GM12878 (cell line): ENCODE results near the gene RUFY4. TPM values are rescaled to one million over a fixed set of nuclear protein-coding genes. Genes with fewer than 3 reads are reported as not detected.

Source experiments
- ATAC-seq: fragments of 200-7000 bp; cut with Tn5 transposase; 3 replicates; pipeline ENCODE4 v1.9.1; 2020; ENCODE audit warnings: mild to moderate bottlenecking, moderate library complexity
- BruUV-seq: library from RNA; stranded (reverse); fragments of 400-500 nt; replicated peaks from 2 replicates; lab custom pipeline; 2021; lab: Mats Ljungman, UMichigan
- CTCF ChIA-PET: fragments of 300-600 bp; sonication (Branson Sonifier 250); formaldehyde crosslinking; extraction: SDS; loops from one replicate; lab custom pipeline; 2021; ENCODE audit warnings: inconsistent platforms; lab: Yijun Ruan, JAX
- POLR2A ChIA-PET: fragments of 350-600 bp; formaldehyde crosslinking; extraction: SDS; loops from one replicate; lab custom pipeline; 2021; ENCODE audit warnings: inconsistent platforms; lab: Charles Lee
- RAD21 ChIA-PET: fragments of 300-600 bp; sonication (Branson Sonifier 250); formaldehyde crosslinking; loops from one replicate; lab custom pipeline; 2023; ENCODE audit warnings: antibody characterized with exemption; ENCODE audit not compliant: unreplicated experiment; lab: Charles Lee
- SMC1A ChIA-PET: fragments of 300-600 bp; sonication (Branson Sonifier 250); formaldehyde crosslinking; loops from one replicate; lab custom pipeline; 2023; ENCODE audit not compliant: unreplicated experiment, uncharacterized antibody; lab: Charles Lee
- DNase-seq: peaks from one replicate; pipeline ENCODE4 v3.0.0-alpha.2; 2011; ENCODE audit warnings: low read depth, low spot score
- FAIRE-seq: peaks from 3 replicates; lab custom pipeline; 2011; peaks lifted over from hg19 to GRCh38; lab: Jason Lieb, UNC
- H2AFZ ChIP-seq: 2 replicates; pipeline ENCODE4 v1.6.0; 2011; ENCODE audit warnings: low read depth, low read length, control low read depth; ENCODE audit not compliant: control insufficient read depth
- H3K27ac ChIP-seq: 2 replicates; pipeline ENCODE4 v1.5.1; 2011; ENCODE audit warnings: control low read depth; ENCODE audit not compliant: control insufficient read depth, insufficient read depth
- H3K27me3 ChIP-seq, 2 experiments: replicated peaks in 1 of 2; 2 replicates each; pipeline versions ENCODE4 v1.6.0 to v1.6.1; 2011; ENCODE audit warnings: low read length in 1 of 2; ENCODE audit not compliant: control insufficient read depth in 2 of 2, insufficient read depth in 2 of 2
- H3K36me3 ChIP-seq, 2 experiments: 2 replicates each; pipeline ENCODE4 v1.5.1; 2011; ENCODE audit warnings: low read length in 1 of 2; ENCODE audit not compliant: control insufficient read depth in 2 of 2, insufficient read depth in 2 of 2
- H3K4me1 ChIP-seq: 2 replicates; pipeline ENCODE4 v1.6.1; 2011; ENCODE audit warnings: mild to moderate bottlenecking, low read length, moderate library complexity, mixed read lengths; ENCODE audit not compliant: control insufficient read depth, insufficient read depth
- H3K4me2 ChIP-seq: 2 replicates; pipeline ENCODE4 v1.6.0; 2011; ENCODE audit warnings: control low read depth; ENCODE audit not compliant: control insufficient read depth, insufficient read depth
- H3K4me3 ChIP-seq: fragments of 200-600 bp; sonication (generic); 2 replicates; pipeline ENCODE4 v1.5.1; 2016
- H3K79me2 ChIP-seq: 2 replicates; pipeline ENCODE4 v1.6.0; 2011; ENCODE audit warnings: low read length; ENCODE audit not compliant: control insufficient read depth, insufficient read depth
- H3K9ac ChIP-seq: 2 replicates; pipeline ENCODE4 v1.8.0; 2011; ENCODE audit warnings: low read length, control low read depth, mixed read lengths; ENCODE audit not compliant: control insufficient read depth, insufficient read depth
- H3K9me3 ChIP-seq: replicated peaks from 3 replicates; pipeline ENCODE4 v1.5.1; 2011; ENCODE audit warnings: mild to moderate bottlenecking, low read length; ENCODE audit not compliant: control insufficient read depth, insufficient read depth
- H4K20me1 ChIP-seq: 2 replicates; pipeline ENCODE4 v1.6.0; 2011; ENCODE audit not compliant: control insufficient read depth, insufficient read depth
- CHD1 ChIP-seq: IDR thresholded peaks from 2 replicates; pipeline ENCODE4 v1.6.1; 2012; ENCODE audit warnings: low read depth, low read length, improper control_type of control experiment
- EGR1 ChIP-seq, 2 experiments: IDR thresholded peaks; 1 replicate in 1 of 2; 2 replicates in 1 of 2; pipeline ENCODE4 v1.6.1; 2011 to 2012; ENCODE audit warnings: low read depth in 2 of 2, low read length in 2 of 2, borderline replicate concordance in 1 of 2, mild to moderate bottlenecking in 1 of 2, moderate library complexity in 1 of 2
- HDAC6 ChIP-seq: fragments of 200-600 bp; sonication (generic); IDR thresholded peaks from one replicate; pipeline ENCODE4 v1.8.0; 2017; ENCODE audit warnings: antibody characterized with exemption; ENCODE audit not compliant: unreplicated experiment
- IRF4 ChIP-seq: IDR thresholded peaks from 2 replicates; pipeline ENCODE4 v1.6.1; 2011; ENCODE audit warnings: low read depth, low read length
- KLF5 ChIP-seq: fragments of 450-650 bp; IDR thresholded peaks from 2 replicates; pipeline ENCODE4 v1.6.1; 2014; ENCODE audit warnings: mild to moderate bottlenecking; ENCODE audit not compliant: partially characterized antibody
- MXI1 ChIP-seq: fragments of 150-350 bp; IDR thresholded peaks from 2 replicates; pipeline ENCODE4 v1.6.1; 2011; ENCODE audit warnings: low read depth, mild to moderate bottlenecking, inconsistent platforms, low read length, improper control_type of control experiment
- NFYA ChIP-seq: IDR thresholded peaks from 2 replicates; pipeline ENCODE4 v1.6.1; 2011; ENCODE audit warnings: low read depth, mild to moderate bottlenecking, low read length, improper control_type of control experiment, borderline replicate concordance
- NR2F1 ChIP-seq: fragments of 450-650 bp; conservative IDR thresholded peaks from 2 replicates; pipeline ENCODE4 v1.6.1; 2017; ENCODE audit warnings: mild to moderate bottlenecking
- POLR2A ChIP-seq: IDR thresholded peaks from 2 replicates; pipeline ENCODE4 v1.6.1; 2011; ENCODE audit warnings: low read depth, mild to moderate bottlenecking, low read length
- POLR2AphosphoS2 ChIP-seq: IDR thresholded peaks from 2 replicates; pipeline ENCODE4 v1.6.1; 2011; ENCODE audit warnings: low read depth, mild to moderate bottlenecking, low read length, improper control_type of control experiment, moderate library complexity
- RUNX3 ChIP-seq: IDR thresholded peaks from 2 replicates; pipeline ENCODE4 v1.6.1; 2012; ENCODE audit warnings: low read length, inconsistent platforms
- SP1 ChIP-seq: IDR thresholded peaks from one replicate; pipeline ENCODE4 v1.6.1; 2011; ENCODE audit warnings: low read depth, low read length
- SPI1 ChIP-seq: IDR thresholded peaks from 2 replicates; pipeline ENCODE4 v1.6.1; 2011; ENCODE audit warnings: low read depth, mild to moderate bottlenecking, low read length, moderate library complexity, borderline replicate concordance; ENCODE audit not compliant: insufficient read depth
- SRF ChIP-seq, 2 experiments: IDR thresholded peaks; 2 replicates each; pipeline ENCODE4 v1.6.1; 2011; ENCODE audit warnings: low read depth in 2 of 2, low read length in 2 of 2, mild to moderate bottlenecking in 1 of 2, moderate library complexity in 1 of 2
- STAT1 ChIP-seq: fragments of 450-650 bp; conservative IDR thresholded peaks from 2 replicates; pipeline ENCODE4 v1.6.1; 2014; ENCODE audit warnings: antibody characterized with exemption, mild to moderate bottlenecking
- ZBED1 ChIP-seq: IDR thresholded peaks from 2 replicates; pipeline ENCODE4 v1.6.1; 2016; ENCODE audit warnings: borderline replicate concordance
- ZZZ3 ChIP-seq: IDR thresholded peaks from 2 replicates; pipeline ENCODE4 v1.6.1; 2011; ENCODE audit warnings: low read depth; ENCODE audit not compliant: control insufficient read depth, insufficient read length
- WGBS: methylation state at CpG from one replicate; pipeline ENCODE4 v1.1.6; 2016; ENCODE audit warnings: low lambda C conversion rate; ENCODE audit not compliant: insufficient replicate concordance, insufficient coverage; ENCODE audit errors: missing lambda C conversion rate; 5-methylcytosine and 5-hydroxymethylcytosine counted together
- in situ Hi-C: fragments of 300-500 bp; cut with MboI; formaldehyde crosslinking; loops from 9 replicates; pipeline ENCODE4 v1.14.3; 2018; ENCODE audit warnings: mixed read lengths
- intact Hi-C: fragments of 100-400 bp; cut with micrococcal nuclease; formaldehyde crosslinking; loops from one replicate; pipeline ENCODE4 v1.14.2; 2022; ENCODE audit not compliant: unreplicated experiment
- polyA plus RNA-seq, 11 experiments: library from polyadenylated mRNA; depleted of rRNA in 4 of 11; unstranded in 6 of 11; stranded (reverse) in 5 of 11; fragments of >200 nt; fragmentation: Nextera tagmentation in 4 of 11; fragmentation: Illumina TruSeq in 1 of 11; extraction: Ambion mirVana in 4 of 11; extraction: Trizol in 1 of 11; gene quantifications; 1 replicate in 1 of 11; 2 replicates in 10 of 11; pipeline versions ENCODE4 v1.2.1 to v1.2.3, GENCODE V29; 2011 to 2016; ENCODE audit warnings: inconsistent platforms in 2 of 11, missing spikeins in 2 of 11, low read depth in 1 of 11
- total RNA-seq, 4 experiments: library from RNA; depleted of rRNA in 3 of 4; stranded (reverse); fragments of >200 nt in 3 of 4; fragmentation: Illumina TruSeq in 1 of 4; extraction: Trizol in 1 of 4; gene quantifications; 2 replicates each; pipeline versions ENCODE4 v1.2.1 to v1.2.3, GENCODE V29; 2013 to 2021
- TF ChIP-seq, protein P1 (sequence below): fragments of 450-650 bp; IDR thresholded peaks from 2 replicates; pipeline ENCODE4 v1.6.1; 2017; ENCODE audit warnings: antibody characterized with exemption, mild to moderate bottlenecking, moderate library complexity

The RUFY4 gene
- total and polyA plus RNA-seq, 10 of the 15 experiments (the other 5 are each of a cell fraction or from before 2014, with no cell fraction given), result 0.05 to 2.7 (median 0.90) TPM

DNA sequence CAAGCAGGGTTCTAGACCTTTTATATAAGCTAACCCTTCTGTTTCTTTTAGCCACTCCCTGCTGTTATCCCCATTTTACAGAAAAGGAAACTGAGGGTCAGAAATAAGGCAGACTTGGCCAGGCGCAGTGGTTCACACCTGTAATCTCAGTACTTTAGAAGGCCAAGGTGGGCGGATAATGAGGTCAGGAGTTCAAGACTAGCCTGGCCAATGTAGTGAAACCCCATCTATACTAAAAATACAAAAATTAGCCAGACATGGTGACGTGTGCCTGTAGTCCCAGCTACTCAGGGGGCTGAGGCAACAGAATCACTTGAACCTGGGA, 14.3 kb downstream of the RUFY4 start:
- POLR2A ChIA-PET, result no interaction called here
- WGBS, result 3% methylated on average over 3 of the region's 3 CpGs
- FAIRE-seq (no peak), ATAC-seq (no peak), DNase-seq (no peak)
- Histone ChIP-seq H2AFZ (no peak overlapping the region), H3K4me2 (peak overlapping the region; percentile 11), H3K4me1 (peaks cover 35% of the 10 kb centered on the region), H3K9ac (no peak overlapping the region), H3K79me2 (no peaks in the 10 kb centered on the region), H3K27ac (no peak overlapping the region), H3K36me3 (no peaks in the 10 kb centered on the region), H4K20me1 (no peaks in the 10 kb centered on the region), H3K4me3 (no peak overlapping the region), H3K9me3 (peaks cover 4% of the 10 kb centered on the region; the same call in 2 of the 3 replicates), H3K27me3 (no peaks in the 10 kb centered on the region; a peak in 1 of 4 replicates)
- SMC1A ChIA-PET, result no interaction called here
- RAD21 ChIA-PET, result no interaction called here
- BruUV-seq, result no TSS peak
- intact Hi-C loops (no loop called here), in situ Hi-C loops (no loop called here)
- TF ChIP-seq STAT1 (no peak), ZBED1 (no peak), ZZZ3 (no peak), MXI1 (no peak), CHD1 (no peak), POLR2A (no peak), SP1 (no peak), NFYA (no peak), POLR2AphosphoS2 (no peak), RUNX3 (peak; percentile 48; the same call in 1 of the 2 replicates), IRF4 (no peak), HDAC6 (no peak), SPI1 (no peak), SRF (IDR thresholded peaks at IDR 0.05; ENCODE audit: low read depth in 2 of 2, low read length in 2 of 2) (no peak), NR2F1 (peak; percentile 81), EGR1 (IDR thresholded peaks at IDR 0.05; ENCODE audit: borderline replicate concordance in 1 of 2, low read depth in 2 of 2, low read length in 2 of 2) (0 out of 3 replicates have a peak, but pooled peaks of 1 of the 2 experiments have one; percentile 25), KLF5 (no peak)
- TF ChIP-seq, protein P1, sequence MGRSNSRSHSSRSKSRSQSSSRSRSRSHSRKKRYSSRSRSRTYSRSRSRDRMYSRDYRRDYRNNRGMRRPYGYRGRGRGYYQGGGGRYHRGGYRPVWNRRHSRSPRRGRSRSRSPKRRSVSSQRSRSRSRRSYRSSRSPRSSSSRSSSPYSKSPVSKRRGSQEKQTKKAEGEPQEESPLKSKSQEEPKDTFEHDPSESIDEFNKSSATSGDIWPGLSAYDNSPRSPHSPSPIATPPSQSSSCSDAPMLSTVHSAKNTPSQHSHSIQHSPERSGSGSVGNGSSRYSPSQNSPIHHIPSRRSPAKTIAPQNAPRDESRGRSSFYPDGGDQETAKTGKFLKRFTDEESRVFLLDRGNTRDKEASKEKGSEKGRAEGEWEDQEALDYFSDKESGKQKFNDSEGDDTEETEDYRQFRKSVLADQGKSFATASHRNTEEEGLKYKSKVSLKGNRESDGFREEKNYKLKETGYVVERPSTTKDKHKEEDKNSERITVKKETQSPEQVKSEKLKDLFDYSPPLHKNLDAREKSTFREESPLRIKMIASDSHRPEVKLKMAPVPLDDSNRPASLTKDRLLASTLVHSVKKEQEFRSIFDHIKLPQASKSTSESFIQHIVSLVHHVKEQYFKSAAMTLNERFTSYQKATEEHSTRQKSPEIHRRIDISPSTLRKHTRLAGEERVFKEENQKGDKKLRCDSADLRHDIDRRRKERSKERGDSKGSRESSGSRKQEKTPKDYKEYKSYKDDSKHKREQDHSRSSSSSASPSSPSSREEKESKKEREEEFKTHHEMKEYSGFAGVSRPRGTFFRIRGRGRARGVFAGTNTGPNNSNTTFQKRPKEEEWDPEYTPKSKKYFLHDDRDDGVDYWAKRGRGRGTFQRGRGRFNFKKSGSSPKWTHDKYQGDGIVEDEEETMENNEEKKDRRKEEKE, result no peak
- CTCF ChIA-PET, result no interaction called here
